Adrenal gland (tissue), 5 donors: ENCODE results near the gene LATS1.

Experiments
- CTCF ChIP-seq, 6 experiments: fragments of 450-650 bp in 4 of 6; fragments of 200-600 bp in 2 of 6; sonication (generic) in 1 of 6; IDR thresholded peaks; 1 replicate in 5 of 6; 2 replicates in 1 of 6; pipeline versions ENCODE4 v1.5.1 to v1.8.0; 2016 to 2021; ENCODE audit warnings: antibody characterized with exemption in 6 of 6, mild to moderate bottlenecking in 2 of 6, moderate library complexity in 1 of 6
- POLR2A ChIP-seq, 2 donors: fragments of 450-650 bp; IDR thresholded peaks; one replicate each; pipeline ENCODE4 v1.6.1; 2017; ENCODE audit warnings: antibody characterized with exemption in 2 of 2, mild to moderate bottlenecking in 2 of 2, moderate library complexity in 1 of 2
- donor health status: DM: no; HTN: no; CAD: no.

- no peak for TF ChIP-seq CTCF (IDR thresholded peaks at IDR 0.05)
- no peak for TF ChIP-seq POLR2A (IDR thresholded peaks at IDR 0.05)
Observed at GRCh38 chr6:149750136-149750609, 32.3 kb upstream of the LATS1 start.
